Liver (tissue), 9 donors: ENCODE data around the gene MAP3K5. TPM values are rescaled to one million over a fixed set of nuclear protein-coding genes. Genes with fewer than 3 reads are reported as not detected.

Experiments used
- DNase-seq: peaks from one replicate; pipeline ENCODE4 v3.0.0-alpha.2; 2017; ENCODE audit warnings: low spot score
- H3K27ac ChIP-seq, 2 donors: one replicate each; pipeline ENCODE4 v1.7.0; 2013; ENCODE audit warnings: inconsistent platforms in 2 of 2, low read length in 2 of 2, control low read depth in 1 of 2, low read depth in 1 of 2, mild to moderate bottlenecking in 1 of 2
- H3K27me3 ChIP-seq, 4 donors: one replicate each; pipeline versions ENCODE4 v1.6.1 to v1.7.0; 2013; ENCODE audit warnings: low read length in 3 of 4, inconsistent platforms in 1 of 4, mild to moderate bottlenecking in 1 of 4, moderate library complexity in 1 of 4; ENCODE audit not compliant: control insufficient read depth in 4 of 4, insufficient read depth in 4 of 4
- H3K36me3 ChIP-seq, 4 donors: one replicate each; pipeline versions ENCODE4 v1.6.1 to v1.7.0; 2013; ENCODE audit warnings: low read length in 3 of 4, mild to moderate bottlenecking in 3 of 4, low read depth in 1 of 4, moderate library complexity in 1 of 4; ENCODE audit not compliant: control insufficient read depth in 4 of 4, insufficient read depth in 3 of 4
- H3K4me1 ChIP-seq, 4 donors: one replicate each; pipeline versions ENCODE4 v1.6.1 to v1.7.0; 2013; ENCODE audit warnings: low read length in 3 of 4, mild to moderate bottlenecking in 3 of 4, moderate library complexity in 1 of 4; ENCODE audit not compliant: control insufficient read depth in 4 of 4, insufficient read depth in 4 of 4
- H3K4me3 ChIP-seq, 3 donors: one replicate each; pipeline versions ENCODE4 v1.6.1 to v1.7.0; 2013; ENCODE audit warnings: low read length in 3 of 3, control low read depth in 1 of 3, low read depth in 1 of 3, mild to moderate bottlenecking in 1 of 3
- H3K9ac ChIP-seq, 2 donors: one replicate each; pipeline ENCODE4 v1.7.0; 2013; ENCODE audit warnings: low read length in 2 of 2, mild to moderate bottlenecking in 2 of 2, moderate library complexity in 2 of 2, control low read depth in 1 of 2, low read depth in 1 of 2
- H3K9me3 ChIP-seq, 4 donors: one replicate each; pipeline versions ENCODE4 v1.6.1 to v1.7.0; 2013; ENCODE audit warnings: low read length in 3 of 4; ENCODE audit not compliant: control insufficient read depth in 4 of 4
- ATF3 ChIP-seq: IDR thresholded peaks from 2 replicates; pipeline ENCODE4 v1.6.1; 2016; ENCODE audit warnings: antibody characterized with exemption
- CTCF ChIP-seq: fragments of 150-350 bp; IDR thresholded peaks from 2 replicates; pipeline ENCODE4 v1.5.1; 2017; ENCODE audit warnings: improper control_type of control experiment, low read depth, low read length; ENCODE audit not compliant: missing input control
- EGR1 ChIP-seq, 2 donors: IDR thresholded peaks; 2 replicates each; pipeline ENCODE4 v1.6.1; 2016 to 2018; ENCODE audit warnings: antibody characterized with exemption in 2 of 2, low read depth in 2 of 2
- FOXA1 ChIP-seq: IDR thresholded peaks from 2 replicates; pipeline ENCODE4 v1.6.1; 2016; ENCODE audit warnings: antibody characterized with exemption
- FOXA2 ChIP-seq: IDR thresholded peaks from 2 replicates; pipeline ENCODE4 v1.6.1; 2016; ENCODE audit warnings: antibody characterized with exemption
- GABPA ChIP-seq, 2 donors: IDR thresholded peaks in 1 of 2; conservative IDR thresholded peaks in 1 of 2; 2 replicates each; pipeline ENCODE4 v1.6.1; 2016; ENCODE audit warnings: antibody characterized with exemption in 2 of 2, mild to moderate bottlenecking in 1 of 2, moderate library complexity in 1 of 2
- HNF4A ChIP-seq, 2 donors: conservative IDR thresholded peaks; 2 replicates each; pipeline ENCODE4 v1.6.1; 2016; ENCODE audit warnings: antibody characterized with exemption in 2 of 2, mild to moderate bottlenecking in 2 of 2
- HNF4G ChIP-seq: IDR thresholded peaks from 2 replicates; pipeline ENCODE4 v1.6.1; 2016; ENCODE audit warnings: antibody characterized with exemption
- JUND ChIP-seq, 2 donors: IDR thresholded peaks; 2 replicates each; pipeline ENCODE4 v1.6.1; 2016; ENCODE audit warnings: antibody characterized with exemption in 2 of 2
- MAX ChIP-seq: IDR thresholded peaks from 2 replicates; pipeline ENCODE4 v1.6.1; 2016; ENCODE audit warnings: antibody characterized with exemption
- NR2F2 ChIP-seq: IDR thresholded peaks from 2 replicates; pipeline ENCODE4 v1.6.1; 2016; ENCODE audit warnings: antibody characterized with exemption
- RAD21 ChIP-seq, 2 donors: IDR thresholded peaks; 2 replicates each; pipeline ENCODE4 v1.6.1; 2016; ENCODE audit warnings: antibody characterized with exemption in 2 of 2, mild to moderate bottlenecking in 2 of 2
- REST ChIP-seq: IDR thresholded peaks from 2 replicates; pipeline ENCODE4 v1.6.1; 2016; ENCODE audit warnings: antibody characterized with exemption, mild to moderate bottlenecking
- RXRA ChIP-seq, 2 donors: IDR thresholded peaks; 2 replicates each; pipeline ENCODE4 v1.6.1; 2017 to 2018; ENCODE audit warnings: antibody characterized with exemption in 2 of 2, mild to moderate bottlenecking in 1 of 2
- SP1 ChIP-seq: IDR thresholded peaks from 2 replicates; pipeline ENCODE4 v1.6.1; 2018; ENCODE audit warnings: antibody characterized with exemption, mild to moderate bottlenecking
- TAF1 ChIP-seq: conservative IDR thresholded peaks from 2 replicates; pipeline ENCODE4 v1.6.1; 2016; ENCODE audit warnings: antibody characterized with exemption, mild to moderate bottlenecking
- YY1 ChIP-seq: IDR thresholded peaks from 2 replicates; pipeline ENCODE4 v1.6.1; 2016; ENCODE audit warnings: antibody characterized with exemption, mild to moderate bottlenecking
- ZBTB33 ChIP-seq: IDR thresholded peaks from 2 replicates; pipeline ENCODE4 v1.6.1; 2016; ENCODE audit warnings: antibody characterized with exemption
- WGBS: extraction: QIAGEN DNeasy Blood & Tissue Kit; methylation state at CpG from one replicate; pipeline ENCODE4 v1.1.7; 2013; 5-methylcytosine and 5-hydroxymethylcytosine counted together
- polyA plus RNA-seq, 2 donors: library from polyadenylated mRNA; stranded (reverse) in 1 of 2; unstranded in 1 of 2; fragments of 200-250 nt in 1 of 2; fragments of >200 nt in 1 of 2; fragmentation: Nextera tagmentation in 1 of 2; extraction: Ambion mirVana in 1 of 2; gene quantifications; one replicate each; pipeline versions ENCODE4 v1.2.1 to v1.2.3, GENCODE V29; 2013 to 2015
- total RNA-seq, 2 donors: library from RNA; depleted of rRNA; stranded (reverse); fragments of >200 nt; gene quantifications; one replicate each; pipeline ENCODE4 v1.2.3, GENCODE V29; 2014
- donor health status: healthy.
- donor health status: healthy.
- donor health status: healthy.
- donor health status: healthy.
- donor health status: healthy.

MAP3K5 gene
- total and polyA plus RNA-seq, 4 donors: 2.9 to 18.0 (median 5.5) TPM

- 75% methylated on average over 1 of the region's 1 CpG for WGBS
- TF ChIP-seq RXRA (IDR thresholded peaks at IDR 0.05) (no peak), JUND (IDR thresholded peaks at IDR 0.05) (no peak), ZBTB33 (no peak), NR2F2 (no peak), RAD21 (IDR thresholded peaks at IDR 0.05) (no peak), REST (no peak), FOXA2 (no peak), ATF3 (no peak), CTCF (no peak), SP1 (no peak), HNF4A (conservative IDR thresholded peaks at IDR 0.05) (no peak), TAF1 (no peak), HNF4G (no peak), GABPA (IDR thresholded peaks at IDR 0.05 in 1 of 2, conservative IDR thresholded peaks at IDR 0.05 in 1 of 2) (no peak), FOXA1 (no peak), MAX (no peak), EGR1 (IDR thresholded peaks at IDR 0.05; ENCODE audit: low read depth in 2 of 2) (no peak), YY1 (no peak)
- Histone ChIP-seq H3K27me3 (no peaks in the 10 kb centered on the region), H3K36me3 (no peaks in the 10 kb centered on the region), H3K4me3 (no peak overlapping the region), H3K4me1 (no peaks in the 10 kb centered on the region), H3K27ac (no peak overlapping the region), H3K9me3 (no peaks in the 10 kb centered on the region), H3K9ac (no peak overlapping the region)
- DNase-seq: no peak
Observed at GRCh38 chr6:136718476-136718875, 73.8 kb downstream of the MAP3K5 start.

GRCh38 chr6:136717716-136717990 lies 74.6 kb downstream of the MAP3K5 start:
- DNase-seq: no peak
- no peak overlapping the region for H3K27ac ChIP-seq
- H3K4me3 ChIP-seq: no peak overlapping the region
- no peaks in the 10 kb centered on the region for H3K27me3 ChIP-seq
- WGBS: 61% methylated on average over 1 of the region's 1 CpG
- H3K9me3 ChIP-seq: no peaks in the 10 kb centered on the region
- H3K9ac ChIP-seq: no peak overlapping the region
- no peak for TF ChIP-seq YY1
- TF ChIP-seq ZBTB33: no peak
- no peak for TF ChIP-seq RXRA (IDR thresholded peaks at IDR 0.05)
- TF ChIP-seq HNF4G: no peak
- no peak for TF ChIP-seq MAX
- no peak for TF ChIP-seq NR2F2
- no peaks in the 10 kb centered on the region for H3K4me1 ChIP-seq
- no peaks in the 10 kb centered on the region for H3K36me3 ChIP-seq
